Measurements from ENCODE around the gene ATP2B2. TPM values are rescaled to one million over a fixed set of nuclear protein-coding genes. Genes with fewer than 3 reads are reported as not detected.

The ATP2B2 gene
- total and polyA plus RNA-seq, 2 donors (not counting 1 experiment from before 2014, with no cell fraction given): not detected

DNA sequence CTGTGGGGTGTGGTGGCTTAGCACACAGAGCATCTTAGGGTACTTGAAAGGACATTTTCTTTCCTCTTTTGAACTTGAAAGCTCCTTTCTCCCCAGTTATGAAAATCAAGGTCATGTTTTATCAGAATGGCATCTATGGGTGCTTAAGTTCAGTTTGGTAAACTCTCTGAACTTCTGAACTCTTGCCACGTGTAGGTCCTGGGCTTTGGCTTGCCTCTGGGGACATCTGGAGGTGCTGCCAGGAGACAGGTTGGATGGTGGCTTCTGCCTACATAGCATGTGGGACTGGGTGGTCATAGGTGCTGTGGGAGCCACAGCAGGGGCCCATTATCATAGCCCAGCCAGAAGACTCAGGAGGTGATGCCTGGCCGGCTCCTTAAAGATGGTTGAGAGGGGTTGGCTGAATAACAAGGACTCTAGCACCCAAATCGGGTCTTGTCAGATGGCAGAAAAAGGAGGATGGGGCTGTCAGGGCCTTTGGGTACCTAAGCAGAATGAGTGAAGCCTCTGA, 228.2 kb downstream of the ATP2B2 start:
- Mint-ChIP-seq H3K27ac (peak overlapping the region; percentile 26), H3K9me3 (ENCODE audit: insufficient read depth) (no peaks in the 10 kb centered on the region), H3K27me3 (no peaks in the 10 kb centered on the region), H3K4me1 (peaks cover 20% of the 10 kb centered on the region), H3K4me3 (no peak overlapping the region)
- ChIA-PET CTCF (no interaction called here), POLR2A (no interaction called here)
- no peak overlapping the region for H3K9ac ChIP-seq (ENCODE audit: low read length)
- WGBS (ENCODE audit: insufficient coverage): 85% methylated on average over 3 of the region's 3 CpGs
- H2AFZ ChIP-seq (ENCODE audit: insufficient read depth, low read depth, low read length, poor library complexity, severe bottlenecking): no peak overlapping the region
- H3K79me2 ChIP-seq (ENCODE audit: control insufficient read depth, insufficient read depth, low read length): peaks cover 38% of the 10 kb centered on the region
- H3K4me3 ChIP-seq (ENCODE audit: control extremely low read depth in 1 of 5, extremely low read depth in 1 of 5, insufficient read depth in 1 of 5, low read depth in 2 of 5, low read length in 4 of 5): no peak overlapping the region
- peaks cover 2 to 64% of the 10 kb centered on the region in 2 experiments for H3K36me3 ChIP-seq (replicated peaks in 1 of 2; ENCODE audit: control extremely low read depth in 1 of 2, control insufficient read depth in 1 of 2, extremely low read depth in 1 of 2, insufficient read depth in 2 of 2, low read length in 1 of 2)
- H3K27me3 ChIP-seq (replicated peaks in 1 of 4; ENCODE audit: control extremely low read depth in 1 of 4, control insufficient read depth in 3 of 4, insufficient read depth in 4 of 4, low read length in 3 of 4): no peaks in the 10 kb centered on the region
- ATAC-seq (ENCODE audit: low read depth) (no peak), DNase-seq (no peak)
- peaks cover 48% of the 10 kb centered on the region for H4K20me1 ChIP-seq (ENCODE audit: control insufficient read depth, insufficient read depth, low read length, poor library complexity, severe bottlenecking)
- TF ChIP-seq, protein P1, sequence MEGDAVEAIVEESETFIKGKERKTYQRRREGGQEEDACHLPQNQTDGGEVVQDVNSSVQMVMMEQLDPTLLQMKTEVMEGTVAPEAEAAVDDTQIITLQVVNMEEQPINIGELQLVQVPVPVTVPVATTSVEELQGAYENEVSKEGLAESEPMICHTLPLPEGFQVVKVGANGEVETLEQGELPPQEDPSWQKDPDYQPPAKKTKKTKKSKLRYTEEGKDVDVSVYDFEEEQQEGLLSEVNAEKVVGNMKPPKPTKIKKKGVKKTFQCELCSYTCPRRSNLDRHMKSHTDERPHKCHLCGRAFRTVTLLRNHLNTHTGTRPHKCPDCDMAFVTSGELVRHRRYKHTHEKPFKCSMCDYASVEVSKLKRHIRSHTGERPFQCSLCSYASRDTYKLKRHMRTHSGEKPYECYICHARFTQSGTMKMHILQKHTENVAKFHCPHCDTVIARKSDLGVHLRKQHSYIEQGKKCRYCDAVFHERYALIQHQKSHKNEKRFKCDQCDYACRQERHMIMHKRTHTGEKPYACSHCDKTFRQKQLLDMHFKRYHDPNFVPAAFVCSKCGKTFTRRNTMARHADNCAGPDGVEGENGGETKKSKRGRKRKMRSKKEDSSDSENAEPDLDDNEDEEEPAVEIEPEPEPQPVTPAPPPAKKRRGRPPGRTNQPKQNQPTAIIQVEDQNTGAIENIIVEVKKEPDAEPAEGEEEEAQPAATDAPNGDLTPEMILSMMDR (IDR thresholded peaks at IDR 0.05): no peak
- TF ChIP-seq EZH2 (IDR thresholded peaks at IDR 0.05; ENCODE audit: borderline replicate concordance, insufficient read depth, low read depth, low read length, poor library complexity, severe bottlenecking): no peak
- no peak overlapping the region for H3K27ac ChIP-seq (ENCODE audit: low read length in 2 of 2)
- intact Hi-C loops (cut with micrococcal nuclease): no loop called here
- H3K4me1 ChIP-seq (ENCODE audit: control insufficient read depth in 2 of 2, insufficient read depth in 2 of 2, low read length in 2 of 2): peaks cover 19% of the 10 kb centered on the region in 2 donors
- H3K9me3 ChIP-seq (ENCODE audit: control extremely low read depth in 1 of 3, control insufficient read depth in 2 of 3, insufficient read depth in 1 of 3, low read length in 2 of 3): no peaks in the 10 kb centered on the region
- no peak overlapping the region for H3K4me2 ChIP-seq (replicated peaks; ENCODE audit: low read depth, low read length, poor library complexity, severe bottlenecking)

DNA sequence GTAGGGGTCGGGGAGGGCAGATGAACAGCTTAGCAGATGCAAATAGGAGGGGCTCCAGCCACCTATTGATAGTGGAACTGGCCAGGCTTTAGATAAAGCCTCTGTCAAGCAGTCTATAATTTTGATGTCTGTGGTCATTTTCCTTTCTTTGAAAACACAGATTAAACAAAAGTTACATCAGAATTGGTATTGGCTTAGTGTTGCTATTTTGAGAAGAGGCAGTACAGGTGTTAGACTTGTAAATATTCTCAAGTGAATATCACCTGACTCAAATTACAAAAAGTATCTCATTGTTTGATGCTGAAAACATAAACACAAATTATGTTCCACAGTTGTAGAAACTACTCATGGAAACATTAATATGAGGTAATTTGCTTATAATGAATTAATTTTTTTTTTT, 230.8 kb downstream of the ATP2B2 start:
- no peaks in the 10 kb centered on the region for H3K9me3 Mint-ChIP-seq (ENCODE audit: insufficient read depth)
- no peak overlapping the region for H3K4me2 ChIP-seq (replicated peaks; ENCODE audit: low read depth, low read length, poor library complexity, severe bottlenecking)
- H3K36me3 ChIP-seq (replicated peaks in 1 of 2; ENCODE audit: control extremely low read depth in 1 of 2, control insufficient read depth in 1 of 2, extremely low read depth in 1 of 2, insufficient read depth in 2 of 2, low read length in 1 of 2): peaks cover 2 to 76% of the 10 kb centered on the region in 2 experiments
- H3K27ac ChIP-seq (ENCODE audit: low read length in 2 of 2): peak overlapping the region in 1 of 2 donors; percentile 33
- H3K4me1 ChIP-seq (ENCODE audit: control insufficient read depth in 2 of 2, insufficient read depth in 2 of 2, low read length in 2 of 2): peaks cover 19% of the 10 kb centered on the region in 2 donors
- peak overlapping the region; percentile 18 for H3K4me3 Mint-ChIP-seq
- peaks cover 20% of the 10 kb centered on the region for H3K4me1 Mint-ChIP-seq
- H3K79me2 ChIP-seq (ENCODE audit: control insufficient read depth, insufficient read depth, low read length): peaks cover 63% of the 10 kb centered on the region
- no peaks in the 10 kb centered on the region for H3K9me3 ChIP-seq (ENCODE audit: control extremely low read depth in 1 of 3, control insufficient read depth in 2 of 3, insufficient read depth in 1 of 3, low read length in 2 of 3)
- no peak overlapping the region for H3K4me3 ChIP-seq (ENCODE audit: control extremely low read depth in 1 of 5, extremely low read depth in 1 of 5, insufficient read depth in 1 of 5, low read depth in 2 of 5, low read length in 4 of 5)
- H3K27me3 ChIP-seq (replicated peaks in 1 of 4; ENCODE audit: control extremely low read depth in 1 of 4, control insufficient read depth in 3 of 4, insufficient read depth in 4 of 4, low read length in 3 of 4): no peaks in the 10 kb centered on the region
- H4K20me1 ChIP-seq (ENCODE audit: control insufficient read depth, insufficient read depth, low read length, poor library complexity, severe bottlenecking): peaks cover 70% of the 10 kb centered on the region
- no peak for ATAC-seq (ENCODE audit: low read depth)
- TF ChIP-seq EZH2 (IDR thresholded peaks at IDR 0.05; ENCODE audit: borderline replicate concordance, insufficient read depth, low read depth, low read length, poor library complexity, severe bottlenecking): no peak
- TF ChIP-seq, protein P1 (IDR thresholded peaks at IDR 0.05): no peak
- intact Hi-C loops (cut with micrococcal nuclease): no loop called here
- ChIA-PET POLR2A (no interaction called here), CTCF (interaction anchor here (1.0 kb wide), 1 partner anchor 10 kb away, joined by 3 read pairs; no protein-coding TSS in a partner anchor)
- H2AFZ ChIP-seq (ENCODE audit: insufficient read depth, low read depth, low read length, poor library complexity, severe bottlenecking): no peak overlapping the region
- H3K9ac ChIP-seq (ENCODE audit: low read length): no peak overlapping the region
- WGBS (ENCODE audit: insufficient coverage): 75% methylated on average over 1 of the region's 1 CpG
- H3K27me3 Mint-ChIP-seq: no peaks in the 10 kb centered on the region
- peak overlapping the region; percentile 70 for H3K27ac Mint-ChIP-seq
- no peak for DNase-seq

Small RNA genes lying within 50 kb of the gene (small RNA-seq; reads per million reads assigned to genes)
- not detected for gene MIR378B (ENCODE audit: insufficient read length, low read depth, low replicate concordance)
- not detected for gene MIR885 (ENCODE audit: insufficient read length, low read depth, low replicate concordance)
- gene RF02126 (ENCODE audit: insufficient read length, low read depth, low replicate concordance): not detected

Other genes starting within 250 kb of the ATP2B2 start
- gene GHRL, start 212.6 kb downstream of the ATP2B2 start, total RNA-seq: 2.8 TPM in 2 replicates
- 1.5 and 3.0 TPM in 2 replicates for gene GHRL, start 212.6 kb downstream of the ATP2B2 start, polyA plus RNA-seq
- gene SEC13, start 184.5 kb downstream of the ATP2B2 start, total RNA-seq: 67.4 and 70.8 TPM in 2 replicates
- 69.7 and 78.6 TPM in 2 replicates for gene SEC13, start 184.5 kb downstream of the ATP2B2 start, polyA plus RNA-seq

Data from B cell (primary cell).